ENCODE data around the gene EID1. TPM values are rescaled to one million over a fixed set of nuclear protein-coding genes. Genes with fewer than 3 reads are reported as not detected.

EID1 gene
- total and polyA plus RNA-seq, 9 of the 15 experiments (the other 6 are each of a cell fraction or from before 2014, with no cell fraction given) = 46.5 to 211 (median 143) TPM

- TF ChIP-seq ZMIZ1 (IDR thresholded peaks at IDR 0.05; ENCODE audit: low read depth in 2 of 2, low read length in 2 of 2) = 0 out of 4 replicates have a peak, but pooled peaks of 1 of the 2 experiments have one; percentile 48
- no peak for TF ChIP-seq ZBTB7A (IDR thresholded peaks at IDR 0.05; ENCODE audit: borderline replicate concordance, control insufficient read depth, low read depth, low read length)
- 0 out of 2 replicates have a peak, but pooled peaks have one; percentile 54 for TF ChIP-seq FOXK1 (CRISPR knock-in tag; IDR thresholded peaks at IDR 0.05; ENCODE audit: borderline replicate concordance)
- no peak for TF ChIP-seq SRSF9 (IDR thresholded peaks at IDR 0.05; ENCODE audit: borderline replicate concordance, low read depth, low read length)
- TF ChIP-seq ZNF668 (CRISPR knock-in tag; IDR thresholded peaks at IDR 0.05) = 0 out of 2 replicates have a peak, but pooled peaks have one; percentile 31
- TF ChIP-seq GTF2A2 (tag; IDR thresholded peaks at IDR 0.05) = no peak
- peak; percentile 72; the same call in 1 of the 2 replicates for TF ChIP-seq THAP7 (CRISPR knock-in tag; IDR thresholded peaks at IDR 0.05)
- TF ChIP-seq KLF10 (CRISPR knock-in tag; IDR thresholded peaks at IDR 0.05) = no peak
- no peak for TF ChIP-seq ZNF586 (CRISPR knock-in tag; conservative IDR thresholded peaks at IDR 0.05)
- TF ChIP-seq SMC3 (conservative IDR thresholded peaks at IDR 0.05; ENCODE audit: insufficient read depth, low read depth, low read length) = no peak
- TF ChIP-seq ZFP36 (IDR thresholded peaks at IDR 0.05; ENCODE audit: low read depth, low read length, partially characterized antibody) = no peak
- no peak; the same call in 1 of the 2 replicates for TF ChIP-seq MXI1 (IDR thresholded peaks at IDR 0.05; ENCODE audit: low read depth, low read length)
- no peak for TF ChIP-seq MLX (CRISPR knock-in tag; conservative IDR thresholded peaks at IDR 0.05)
- TF ChIP-seq GTF3C2 (IDR thresholded peaks at IDR 0.05; ENCODE audit: borderline replicate concordance, extremely low read depth, insufficient read length) = no peak
- no peak for TF ChIP-seq DLX4 (CRISPR knock-in tag; IDR thresholded peaks at IDR 0.05)
Observed at GRCh38 chr15:48877630-48878595, at the start of gene EID1 (continued).
